WTC11 (cell line): ENCODE results near the gene MRAP.

Experiments
- NR2C2 ChIP-seq: sonication (generic); formaldehyde crosslinking; IDR thresholded peaks from 2 replicates; pipeline ENCODE4 v1.8.0; 2022; ENCODE audit warnings: mild to moderate bottlenecking, missing genetic modification reagents
- SMAD3 ChIP-seq: sonication (generic); formaldehyde crosslinking; IDR thresholded peaks from 2 replicates; pipeline ENCODE4 v1.8.0; 2022; ENCODE audit warnings: missing genetic modification reagents, mild to moderate bottlenecking, borderline replicate concordance
- SP1 ChIP-seq: sonication (generic); formaldehyde crosslinking; conservative IDR thresholded peaks from 2 replicates; pipeline ENCODE4 v1.8.1; 2022; ENCODE audit warnings: missing genetic modification reagents
- ZNF232 ChIP-seq: sonication (generic); formaldehyde crosslinking; IDR thresholded peaks from 2 replicates; pipeline ENCODE4 v1.8.0; 2022; ENCODE audit warnings: mild to moderate bottlenecking, missing genetic modification reagents
- TF ChIP-seq, protein P1 (sequence below): sonication (generic); formaldehyde crosslinking; IDR thresholded peaks from 2 replicates; pipeline ENCODE4 v1.8.0; 2022; ENCODE audit warnings: mild to moderate bottlenecking, missing genetic modification reagents
- TF ChIP-seq, protein P2 (sequence below): fragments of 200-600 bp; IDR thresholded peaks from 2 replicates; pipeline ENCODE4 v1.8.0; 2022; ENCODE audit warnings: antibody characterized with exemption
- TF ChIP-seq, protein P3 (sequence below): sonication (generic); formaldehyde crosslinking; IDR thresholded peaks from 2 replicates; pipeline ENCODE4 v1.8.0; 2022; ENCODE audit warnings: mild to moderate bottlenecking, missing genetic modification reagents
- TF ChIP-seq, protein P4 (sequence below): sonication (generic); formaldehyde crosslinking; IDR thresholded peaks from 2 replicates; pipeline ENCODE4 v1.8.1; 2022; ENCODE audit warnings: low read depth, mild to moderate bottlenecking, moderate library complexity, missing genetic modification reagents, borderline replicate concordance

DNA sequence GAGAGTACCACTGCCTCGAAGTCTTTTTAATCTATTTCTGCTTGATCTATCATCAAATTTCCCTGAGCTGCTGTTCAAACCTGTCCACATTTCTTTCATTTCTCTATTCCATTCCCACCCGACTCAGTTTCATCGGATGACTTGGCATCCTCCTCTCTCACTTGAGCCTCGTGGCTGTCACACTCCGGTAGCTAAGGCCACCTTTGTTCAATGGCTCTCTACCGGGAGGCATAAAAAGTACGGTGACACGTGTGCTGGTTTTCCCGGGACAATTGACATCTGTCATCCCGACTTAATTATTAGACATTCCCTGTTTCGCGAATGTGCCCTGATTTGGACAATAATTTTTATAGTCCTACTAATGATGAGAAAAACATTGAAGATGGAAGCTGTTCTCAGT lies 42.4 kb upstream of the MRAP start:
- no peak for TF ChIP-seq SP1
- TF ChIP-seq ZNF232 (CRISPR knock-in tag), result no peak
- TF ChIP-seq, protein P1, sequence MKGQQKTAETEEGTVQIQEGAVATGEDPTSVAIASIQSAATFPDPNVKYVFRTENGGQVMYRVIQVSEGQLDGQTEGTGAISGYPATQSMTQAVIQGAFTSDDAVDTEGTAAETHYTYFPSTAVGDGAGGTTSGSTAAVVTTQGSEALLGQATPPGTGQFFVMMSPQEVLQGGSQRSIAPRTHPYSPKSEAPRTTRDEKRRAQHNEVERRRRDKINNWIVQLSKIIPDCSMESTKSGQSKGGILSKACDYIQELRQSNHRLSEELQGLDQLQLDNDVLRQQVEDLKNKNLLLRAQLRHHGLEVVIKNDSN, result no peak
- TF ChIP-seq NR2C2, result no peak
- TF ChIP-seq SMAD3 (CRISPR knock-in tag), result no peak
- TF ChIP-seq, protein P2, sequence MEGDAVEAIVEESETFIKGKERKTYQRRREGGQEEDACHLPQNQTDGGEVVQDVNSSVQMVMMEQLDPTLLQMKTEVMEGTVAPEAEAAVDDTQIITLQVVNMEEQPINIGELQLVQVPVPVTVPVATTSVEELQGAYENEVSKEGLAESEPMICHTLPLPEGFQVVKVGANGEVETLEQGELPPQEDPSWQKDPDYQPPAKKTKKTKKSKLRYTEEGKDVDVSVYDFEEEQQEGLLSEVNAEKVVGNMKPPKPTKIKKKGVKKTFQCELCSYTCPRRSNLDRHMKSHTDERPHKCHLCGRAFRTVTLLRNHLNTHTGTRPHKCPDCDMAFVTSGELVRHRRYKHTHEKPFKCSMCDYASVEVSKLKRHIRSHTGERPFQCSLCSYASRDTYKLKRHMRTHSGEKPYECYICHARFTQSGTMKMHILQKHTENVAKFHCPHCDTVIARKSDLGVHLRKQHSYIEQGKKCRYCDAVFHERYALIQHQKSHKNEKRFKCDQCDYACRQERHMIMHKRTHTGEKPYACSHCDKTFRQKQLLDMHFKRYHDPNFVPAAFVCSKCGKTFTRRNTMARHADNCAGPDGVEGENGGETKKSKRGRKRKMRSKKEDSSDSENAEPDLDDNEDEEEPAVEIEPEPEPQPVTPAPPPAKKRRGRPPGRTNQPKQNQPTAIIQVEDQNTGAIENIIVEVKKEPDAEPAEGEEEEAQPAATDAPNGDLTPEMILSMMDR, result no peak
- TF ChIP-seq, protein P3, sequence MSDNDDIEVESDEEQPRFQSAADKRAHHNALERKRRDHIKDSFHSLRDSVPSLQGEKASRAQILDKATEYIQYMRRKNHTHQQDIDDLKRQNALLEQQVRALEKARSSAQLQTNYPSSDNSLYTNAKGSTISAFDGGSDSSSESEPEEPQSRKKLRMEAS, result no peak
- TF ChIP-seq, protein P4, sequence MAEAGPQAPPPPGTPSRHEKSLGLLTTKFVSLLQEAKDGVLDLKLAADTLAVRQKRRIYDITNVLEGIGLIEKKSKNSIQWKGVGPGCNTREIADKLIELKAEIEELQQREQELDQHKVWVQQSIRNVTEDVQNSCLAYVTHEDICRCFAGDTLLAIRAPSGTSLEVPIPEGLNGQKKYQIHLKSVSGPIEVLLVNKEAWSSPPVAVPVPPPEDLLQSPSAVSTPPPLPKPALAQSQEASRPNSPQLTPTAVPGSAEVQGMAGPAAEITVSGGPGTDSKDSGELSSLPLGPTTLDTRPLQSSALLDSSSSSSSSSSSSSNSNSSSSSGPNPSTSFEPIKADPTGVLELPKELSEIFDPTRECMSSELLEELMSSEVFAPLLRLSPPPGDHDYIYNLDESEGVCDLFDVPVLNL, result no peak
